Tibial artery (tissue), 4 donors: ENCODE data around the gene CTNNA2.

ENCODE experiments used
- DNase-seq, 2 donors: peaks; one replicate each; pipeline ENCODE4 v3.0.0-alpha.2; 2019
- H3K27ac ChIP-seq, 2 donors: fragments of 200-600 bp; sonication (generic) in 1 of 2; 1 replicate in 1 of 2; 2 replicates in 1 of 2; pipeline ENCODE4 v1.5.1; 2018 to 2019; ENCODE audit warnings: mild to moderate bottlenecking in 1 of 2
- H3K27me3 ChIP-seq, 2 donors: fragments of 200-600 bp; sonication (generic) in 1 of 2; one replicate each; pipeline versions ENCODE4 v1.5.1 to v1.6.0; 2016 to 2019
- H3K36me3 ChIP-seq, 3 donors: fragments of 200-600 bp; sonication (generic) in 2 of 3; one replicate each; pipeline ENCODE4 v1.5.1; 2016 to 2019; ENCODE audit warnings: mild to moderate bottlenecking in 2 of 3
- H3K4me1 ChIP-seq, 4 donors: fragments of 200-600 bp; sonication (generic) in 2 of 4; 1 replicate in 3 of 4; 2 replicates in 1 of 4; pipeline ENCODE4 v1.5.1; 2016 to 2019
- H3K4me3 ChIP-seq, 2 donors: fragments of 200-600 bp; sonication (generic) in 1 of 2; 1 replicate in 1 of 2; 2 replicates in 1 of 2; pipeline ENCODE4 v1.5.1; 2018 to 2019; ENCODE audit warnings: mild to moderate bottlenecking in 2 of 2
- H3K9me3 ChIP-seq, 3 donors: fragments of 200-600 bp; sonication (generic) in 1 of 3; one replicate each; pipeline ENCODE4 v1.5.1; 2016 to 2019
- intact Hi-C: fragments of 100-400 bp; cut with DNase I; formaldehyde crosslinking; loops from one replicate; pipeline ENCODE4 v1.15.0; 2023; ENCODE audit warnings: low total_unique reads
- TF ChIP-seq, protein P1 (sequence below), 2 experiments: fragments of 200-600 bp in 1 of 2; fragments of 450-650 bp in 1 of 2; IDR thresholded peaks; one replicate each; pipeline ENCODE4 v1.5.1; 2017 to 2019; ENCODE audit warnings: antibody characterized with exemption in 2 of 2, mild to moderate bottlenecking in 1 of 2, moderate library complexity in 1 of 2

Gene CTNNA2

GRCh38 chr2:80122675-80123074 lies 609.8 kb downstream of the CTNNA2 start:
- TF ChIP-seq, protein P1, sequence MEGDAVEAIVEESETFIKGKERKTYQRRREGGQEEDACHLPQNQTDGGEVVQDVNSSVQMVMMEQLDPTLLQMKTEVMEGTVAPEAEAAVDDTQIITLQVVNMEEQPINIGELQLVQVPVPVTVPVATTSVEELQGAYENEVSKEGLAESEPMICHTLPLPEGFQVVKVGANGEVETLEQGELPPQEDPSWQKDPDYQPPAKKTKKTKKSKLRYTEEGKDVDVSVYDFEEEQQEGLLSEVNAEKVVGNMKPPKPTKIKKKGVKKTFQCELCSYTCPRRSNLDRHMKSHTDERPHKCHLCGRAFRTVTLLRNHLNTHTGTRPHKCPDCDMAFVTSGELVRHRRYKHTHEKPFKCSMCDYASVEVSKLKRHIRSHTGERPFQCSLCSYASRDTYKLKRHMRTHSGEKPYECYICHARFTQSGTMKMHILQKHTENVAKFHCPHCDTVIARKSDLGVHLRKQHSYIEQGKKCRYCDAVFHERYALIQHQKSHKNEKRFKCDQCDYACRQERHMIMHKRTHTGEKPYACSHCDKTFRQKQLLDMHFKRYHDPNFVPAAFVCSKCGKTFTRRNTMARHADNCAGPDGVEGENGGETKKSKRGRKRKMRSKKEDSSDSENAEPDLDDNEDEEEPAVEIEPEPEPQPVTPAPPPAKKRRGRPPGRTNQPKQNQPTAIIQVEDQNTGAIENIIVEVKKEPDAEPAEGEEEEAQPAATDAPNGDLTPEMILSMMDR (IDR thresholded peaks at IDR 0.05): no peak

GRCh38 chr2:80126596-80127189 lies 613.8 kb downstream of the CTNNA2 start:
- H3K27ac ChIP-seq: no peak overlapping the region
- no peaks in the 10 kb centered on the region for H3K4me1 ChIP-seq
- no peaks in the 10 kb centered on the region for H3K36me3 ChIP-seq
- DNase-seq: no peak
- H3K4me3 ChIP-seq: no peak overlapping the region
- H3K27me3 ChIP-seq: no peaks in the 10 kb centered on the region
- TF ChIP-seq, protein P1 (IDR thresholded peaks at IDR 0.05): no peak
- no peaks in the 10 kb centered on the region for H3K9me3 ChIP-seq
- intact Hi-C loops: no loop called here

More at GRCh38 chr2:80122675-80123074, 609.8 kb downstream of the CTNNA2 start:
- DNase-seq: no peak
- H3K4me3 ChIP-seq: no peak overlapping the region
- H3K9me3 ChIP-seq: no peaks in the 10 kb centered on the region
- H3K27me3 ChIP-seq: no peaks in the 10 kb centered on the region
- intact Hi-C loops: no loop called here
- no peaks in the 10 kb centered on the region for H3K4me1 ChIP-seq
- H3K36me3 ChIP-seq: no peaks in the 10 kb centered on the region
- no peak overlapping the region for H3K27ac ChIP-seq

- Histone ChIP-seq H3K4me1 (no peaks in the 10 kb centered on the region), H3K27me3 (no peaks in the 10 kb centered on the region), H3K9me3 (no peaks in the 10 kb centered on the region), H3K4me3 (no peak overlapping the region), H3K27ac (no peak overlapping the region), H3K36me3 (no peaks in the 10 kb centered on the region)
- DNase-seq: no peak
- TF ChIP-seq, protein P1 (IDR thresholded peaks at IDR 0.05): no peak
- intact Hi-C loops: no loop called here
Measured at GRCh38 chr2:80128080-80128479, 615.2 kb downstream of the CTNNA2 start.

- no peaks in the 10 kb centered on the region for H3K9me3 ChIP-seq
- no peak overlapping the region for H3K27ac ChIP-seq
- no peaks in the 10 kb centered on the region for H3K27me3 ChIP-seq
- TF ChIP-seq, protein P1 (IDR thresholded peaks at IDR 0.05): no peak
- no peak for DNase-seq
- H3K36me3 ChIP-seq: no peaks in the 10 kb centered on the region
- no peak overlapping the region for H3K4me3 ChIP-seq
- intact Hi-C loops: no loop called here
- H3K4me1 ChIP-seq: no peaks in the 10 kb centered on the region
Measured at GRCh38 chr2:80132281-80132680, 619.4 kb downstream of the CTNNA2 start.

- H3K4me3 ChIP-seq: no peak overlapping the region
- TF ChIP-seq, protein P1 (IDR thresholded peaks at IDR 0.05): no peak
- DNase-seq: no peak
- H3K27ac ChIP-seq: no peak overlapping the region
- H3K36me3 ChIP-seq: no peaks in the 10 kb centered on the region
- intact Hi-C loops: no loop called here
- H3K4me1 ChIP-seq: no peaks in the 10 kb centered on the region
- H3K9me3 ChIP-seq: no peaks in the 10 kb centered on the region
- H3K27me3 ChIP-seq: no peaks in the 10 kb centered on the region
Measured at GRCh38 chr2:80135001-80135400, 622.1 kb downstream of the CTNNA2 start.

GRCh38 chr2:80136338-80136737 lies 623.5 kb downstream of the CTNNA2 start:
- no peaks in the 10 kb centered on the region for H3K36me3 ChIP-seq
- DNase-seq: no peak
- H3K27me3 ChIP-seq: no peaks in the 10 kb centered on the region
- no peak overlapping the region for H3K4me3 ChIP-seq
- H3K9me3 ChIP-seq: no peaks in the 10 kb centered on the region
- no peaks in the 10 kb centered on the region for H3K4me1 ChIP-seq
- TF ChIP-seq, protein P1 (IDR thresholded peaks at IDR 0.05): no peak
- intact Hi-C loops: no loop called here
- H3K27ac ChIP-seq: no peak overlapping the region
